Calu3 (cell line): ENCODE data around the gene PLXNA2. TPM values are rescaled to one million over a fixed set of nuclear protein-coding genes. Genes with fewer than 3 reads are reported as not detected.

Experiments
- BruUV-seq: library from RNA; stranded (reverse); fragments of 400-500 nt; replicated peaks from 2 replicates; lab custom pipeline; 2021; lab: Mats Ljungman, UMichigan
- CTCF ChIA-PET: fragments of 300-600 bp; sonication (Branson Sonifier 250); formaldehyde crosslinking; loops from one replicate; lab custom pipeline; 2022; ENCODE audit warnings: antibody characterized with exemption; lab: Charles Lee
- DNase-seq: peaks from one replicate; pipeline ENCODE4 v3.0.0; 2022
- H3K27ac Mint-ChIP-seq: one replicate; pipeline ENCODE4 v1.8.0; 2022; ENCODE audit warnings: mixed read lengths; ENCODE audit not compliant: unreplicated experiment
- H3K27me3 Mint-ChIP-seq: one replicate; pipeline ENCODE4 v1.8.0; 2022; ENCODE audit warnings: mixed read lengths; ENCODE audit not compliant: unreplicated experiment
- H3K36me3 Mint-ChIP-seq: one replicate; pipeline ENCODE4 v1.8.0; 2022; ENCODE audit warnings: mild to moderate bottlenecking, moderate library complexity, mixed read lengths; ENCODE audit not compliant: insufficient read depth, unreplicated experiment
- H3K4me1 Mint-ChIP-seq: one replicate; pipeline ENCODE4 v1.8.0; 2022; ENCODE audit warnings: mild to moderate bottlenecking, low read depth, mixed read lengths; ENCODE audit not compliant: unreplicated experiment
- H3K4me3 Mint-ChIP-seq: one replicate; pipeline ENCODE4 v1.8.0; 2022; ENCODE audit warnings: mild to moderate bottlenecking, low read depth, moderate library complexity, mixed read lengths; ENCODE audit not compliant: unreplicated experiment
- H3K9me3 Mint-ChIP-seq: one replicate; pipeline ENCODE4 v1.8.0; 2022; ENCODE audit warnings: low read depth, mixed read lengths; ENCODE audit not compliant: unreplicated experiment
- CTCF ChIP-seq: fragments of 200-600 bp; IDR thresholded peaks from one replicate; pipeline ENCODE4 v1.8.0; 2022; ENCODE audit warnings: antibody characterized with exemption; ENCODE audit not compliant: unreplicated experiment
- intact Hi-C: fragments of 100-400 bp; cut with micrococcal nuclease; formaldehyde crosslinking; loops from one replicate; pipeline ENCODE4 v1.10.0; 2022; ENCODE audit not compliant: unreplicated experiment
- total RNA-seq: library from RNA; stranded (reverse); gene quantifications from 2 replicates; pipeline ENCODE4 v1.2.3, GENCODE V29; 2022

Gene PLXNA2
- total RNA-seq, 1 experiment from 2014 or later = 16.2 TPM

- no peak for TF ChIP-seq CTCF
- no peak overlapping the region for H3K27ac Mint-ChIP-seq
- no peak overlapping the region for H3K4me3 Mint-ChIP-seq
- intact Hi-C loops = no loop called here
- no peaks in the 10 kb centered on the region for H3K36me3 Mint-ChIP-seq
- H3K27me3 Mint-ChIP-seq = no peaks in the 10 kb centered on the region
- H3K4me1 Mint-ChIP-seq = no peaks in the 10 kb centered on the region
- no peaks in the 10 kb centered on the region for H3K9me3 Mint-ChIP-seq
- DNase-seq = no peak
- CTCF ChIA-PET = no interaction called here
- no TSS peak for BruUV-seq
Observed at GRCh38 chr1:208061118-208061517, 183.1 kb downstream of the PLXNA2 start.

GRCh38 chr1:208060215-208060869 lies 183.8 kb downstream of the PLXNA2 start:
- BruUV-seq = no TSS peak
- Mint-ChIP-seq H3K4me3 (no peak overlapping the region), H3K27me3 (no peaks in the 10 kb centered on the region), H3K4me1 (no peaks in the 10 kb centered on the region), H3K36me3 (no peaks in the 10 kb centered on the region), H3K27ac (no peak overlapping the region), H3K9me3 (no peaks in the 10 kb centered on the region)
- DNase-seq = no peak
- no peak for TF ChIP-seq CTCF
- intact Hi-C loops = no loop called here
- CTCF ChIA-PET = no interaction called here

- H3K4me3 Mint-ChIP-seq = no peak overlapping the region
- H3K9me3 Mint-ChIP-seq = no peaks in the 10 kb centered on the region
- H3K4me1 Mint-ChIP-seq = no peaks in the 10 kb centered on the region
- CTCF ChIA-PET = no interaction called here
- DNase-seq = no peak
- no peaks in the 10 kb centered on the region for H3K36me3 Mint-ChIP-seq
- TF ChIP-seq CTCF = no peak
- H3K27me3 Mint-ChIP-seq = no peaks in the 10 kb centered on the region
- intact Hi-C loops = no loop called here
- BruUV-seq = no TSS peak
- H3K27ac Mint-ChIP-seq = no peak overlapping the region
Observed at GRCh38 chr1:208059409-208060001, 184.7 kb downstream of the PLXNA2 start.

- Mint-ChIP-seq H3K4me3 (no peak overlapping the region), H3K9me3 (no peaks in the 10 kb centered on the region), H3K4me1 (no peaks in the 10 kb centered on the region), H3K27ac (no peak overlapping the region), H3K27me3 (no peaks in the 10 kb centered on the region), H3K36me3 (no peaks in the 10 kb centered on the region)
- TF ChIP-seq CTCF = no peak
- DNase-seq = no peak
- CTCF ChIA-PET = no interaction called here
- intact Hi-C loops = no loop called here
- BruUV-seq = no TSS peak
Observed at GRCh38 chr1:208058756-208059155, 185.4 kb downstream of the PLXNA2 start.
